SK-N-SH (cell line): ENCODE measurements around the gene CHD2. TPM values are rescaled to one million over a fixed set of nuclear protein-coding genes. Genes with fewer than 3 reads are reported as not detected.

Experiments
- CTCF ChIA-PET: fragments of 300-600, 350-600 bp; formaldehyde crosslinking; extraction: SDS; loops from one replicate; lab custom pipeline; 2021; lab: Yijun Ruan, JAX
- POLR2A ChIA-PET: fragments of 350-600 bp; sonication (Branson Sonifier 250); formaldehyde crosslinking; extraction: SDS; loops from one replicate; lab custom pipeline; 2020; ENCODE audit warnings: antibody characterized with exemption, inconsistent platforms; lab: Yijun Ruan, JAX
- DNase-seq: peaks from one replicate; pipeline ENCODE4 v3.0.0; 2012
- H2AFZ ChIP-seq: fragments of 200-600 bp; sonication (generic); 2 replicates; pipeline ENCODE4 v1.8.1; 2016; ENCODE audit warnings: antibody characterized with exemption, mild to moderate bottlenecking, low read depth
- H3F3A ChIP-seq: fragments of 200-600 bp; sonication (generic); replicated peaks from 2 replicates; pipeline ENCODE3; 2016; ENCODE audit warnings: antibody characterized with exemption, mild to moderate bottlenecking; ENCODE audit not compliant: insufficient read depth
- H3K27ac ChIP-seq, 2 experiments: fragments of 200-500 bp in 1 of 2; fragments of 200-600 bp in 1 of 2; sonication (Bioruptor generic) in 1 of 2; sonication (generic), shearing (Covaris generic) in 1 of 2; 2 replicates each; pipeline versions ENCODE4 v1.5.1 to v1.6.1; 2014 to 2016; ENCODE audit warnings: low read depth in 2 of 2, inconsistent platforms in 1 of 2, low read length in 1 of 2, mild to moderate bottlenecking in 1 of 2, mixed read lengths in 1 of 2
- H3K27me3 ChIP-seq: fragments of 200-600 bp; sonication (generic), shearing (Covaris generic); 2 replicates; pipeline ENCODE4 v1.6.1; 2016; ENCODE audit warnings: mixed run types; ENCODE audit not compliant: insufficient read depth
- H3K36me3 ChIP-seq, 2 experiments: fragments of 200-500 bp in 1 of 2; fragments of 200-600 bp in 1 of 2; sonication (Bioruptor generic) in 1 of 2; sonication (generic) in 1 of 2; replicated peaks in 1 of 2; 2 replicates each; pipeline versions ENCODE3 to v1.5.1; 2014 to 2016; ENCODE audit warnings: low read length in 1 of 2, mild to moderate bottlenecking in 1 of 2; ENCODE audit not compliant: insufficient read depth in 2 of 2, control insufficient read depth in 1 of 2
- H3K4me1 ChIP-seq, 2 experiments: fragments of 200-500 bp in 1 of 2; fragments of 200-600 bp in 1 of 2; sonication (Bioruptor generic) in 1 of 2; sonication (generic), shearing (Covaris generic) in 1 of 2; 2 replicates each; pipeline versions ENCODE4 v1.5.1 to v1.6.1; 2014 to 2016; ENCODE audit warnings: low read depth in 1 of 2, low read length in 1 of 2, mixed run types in 1 of 2; ENCODE audit not compliant: insufficient read depth in 2 of 2, control insufficient read depth in 1 of 2
- H3K4me2 ChIP-seq: fragments of 200-600 bp; sonication (generic), shearing (Covaris generic); 2 replicates; pipeline ENCODE4 v1.6.1; 2017; ENCODE audit warnings: mixed run types
- H3K4me3 ChIP-seq, 2 experiments: fragments of 200-500 bp in 1 of 2; fragments of 200-600 bp in 1 of 2; sonication (Bioruptor generic) in 1 of 2; sonication (generic), shearing (Covaris generic) in 1 of 2; 2 replicates each; pipeline versions ENCODE4 v1.5.1 to v1.8.1; 2014 to 2016; ENCODE audit warnings: low read depth in 2 of 2, inconsistent platforms in 1 of 2, low read length in 1 of 2, mild to moderate bottlenecking in 1 of 2, mixed read lengths in 1 of 2, moderate library complexity in 1 of 2
- H3K79me2 ChIP-seq: fragments of 200-600 bp; sonication (generic); 2 replicates; pipeline ENCODE4 v1.8.1; 2017; ENCODE audit warnings: mild to moderate bottlenecking; ENCODE audit not compliant: insufficient read depth
- H3K9ac ChIP-seq: fragments of 200-600 bp; sonication (generic); 2 replicates; pipeline ENCODE4 v1.6.1; 2017; ENCODE audit warnings: mixed run types
- H3K9me2 ChIP-seq: fragments of 200-600 bp; sonication (generic); 2 replicates; pipeline ENCODE4 v1.6.1; 2017; ENCODE audit warnings: mixed run types
- H3K9me3 ChIP-seq: fragments of 200-600 bp; sonication (generic); 2 replicates; pipeline ENCODE4 v1.6.1; 2017; ENCODE audit warnings: mixed run types, mild to moderate bottlenecking, moderate library complexity
- H4K20me1 ChIP-seq: fragments of 200-600 bp; sonication (generic); 2 replicates; pipeline ENCODE4 v1.6.1; 2017; ENCODE audit warnings: mild to moderate bottlenecking, mixed run types; ENCODE audit not compliant: insufficient read depth
- CHD2 ChIP-seq: fragments of 150-350 bp; IDR thresholded peaks from 2 replicates; pipeline ENCODE4 v1.6.1; 2018; ENCODE audit warnings: low read length; ENCODE audit not compliant: partially characterized antibody
- FOSL2 ChIP-seq: IDR thresholded peaks from 2 replicates; pipeline ENCODE4 v1.4.0; 2012; ENCODE audit warnings: low read depth, mild to moderate bottlenecking, moderate library complexity, borderline replicate concordance
- FOXJ3 ChIP-seq: sonication (generic); formaldehyde crosslinking; IDR thresholded peaks from 2 replicates; pipeline ENCODE4 v1.5.1; 2020; ENCODE audit warnings: mild to moderate bottlenecking, missing genetic modification reagents
- GATA2 ChIP-seq: sonication (generic); formaldehyde crosslinking; IDR thresholded peaks from 2 replicates; pipeline ENCODE4 v1.5.0; 2020; ENCODE audit warnings: mild to moderate bottlenecking, missing genetic modification reagents
- MAX ChIP-seq: IDR thresholded peaks from 2 replicates; pipeline ENCODE4 v1.4.0; 2012; ENCODE audit warnings: low read depth
- NRF1 ChIP-seq: IDR thresholded peaks from 2 replicates; pipeline ENCODE4 v1.6.1; 2012; ENCODE audit warnings: low read depth, mild to moderate bottlenecking, low read length
- PBX3 ChIP-seq: IDR thresholded peaks from 2 replicates; pipeline ENCODE4; 2012
- POLR2AphosphoS5 ChIP-seq: IDR thresholded peaks from 2 replicates; pipeline ENCODE4 v1.6.1; 2012; ENCODE audit warnings: low read depth, low read length
- RCOR1 ChIP-seq: fragments of 150-350 bp; IDR thresholded peaks from 2 replicates; pipeline ENCODE4 v1.6.1; 2017; ENCODE audit warnings: antibody characterized with exemption, low read length
- TAF1 ChIP-seq: IDR thresholded peaks from 2 replicates; pipeline ENCODE4 v1.6.1; 2012; ENCODE audit warnings: low read depth, mild to moderate bottlenecking, low read length, moderate library complexity, borderline replicate concordance
- TEAD4 ChIP-seq: IDR thresholded peaks from 2 replicates; pipeline ENCODE4 v1.4.0; 2012; ENCODE audit warnings: mild to moderate bottlenecking, borderline replicate concordance; ENCODE audit not compliant: insufficient read depth
- USF1 ChIP-seq: IDR thresholded peaks from 2 replicates; pipeline ENCODE4 v1.4.0; 2012; ENCODE audit warnings: low read depth, borderline replicate concordance
- ZBTB33 ChIP-seq: IDR thresholded peaks from 2 replicates; pipeline ENCODE4 v1.4.0; 2012; ENCODE audit warnings: low read depth, borderline replicate concordance
- WGBS: methylation state at CpG from one replicate; pipeline ENCODE4 v1.1.6; 2017; ENCODE audit warnings: low lambda C conversion rate; 5-methylcytosine and 5-hydroxymethylcytosine counted together
- polyA plus RNA-seq, 3 experiments: library from polyadenylated mRNA; depleted of rRNA; stranded (reverse); fragments of >200 nt; gene quantifications; 2 replicates each; pipeline ENCODE4 v1.2.3, GENCODE V29; 2012

CHD2 gene
- polyA plus RNA-seq, 1 of the 3 experiments (the other 2 are of a cell fraction): 25.3 TPM

GRCh38 chr15:92922418-92923002 is 22.4 kb downstream of the CHD2 start:
- peaks cover 27% of the 10 kb centered on the region for H3F3A ChIP-seq
- no peak overlapping the region for H3K4me3 ChIP-seq
- peaks cover 9 to 16% of the 10 kb centered on the region in 2 experiments; a peak in 3 of 4 replicates for H3K4me1 ChIP-seq
- H4K20me1 ChIP-seq: peaks cover 5% of the 10 kb centered on the region; the same call in 1 of the 2 replicates
- ChIA-PET POLR2A (no interaction called here), CTCF (interaction anchor here (2.0 kb wide), 1 partner anchor 126 kb away, joined by 18 read pairs; no protein-coding TSS in a partner anchor)
- TF ChIP-seq MAX (no peak), RCOR1 (no peak), USF1 (no peak), PBX3 (no peak), FOSL2 (no peak), CHD2 (no peak), TAF1 (no peak), FOXJ3 (CRISPR knock-in tag) (no peak), POLR2AphosphoS5 (no peak), ZBTB33 (no peak), GATA2 (no peak), NRF1 (no peak), TEAD4 (no peak)
- no peaks in the 10 kb centered on the region for H3K27me3 ChIP-seq
- no peak overlapping the region; a peak in 2 of 4 replicates for H3K27ac ChIP-seq
- 88% methylated on average over 5 of the region's 5 CpGs for WGBS
- H3K9me2 ChIP-seq: no peaks in the 10 kb centered on the region
- no peak overlapping the region for H3K4me2 ChIP-seq
- no peak for DNase-seq
- H3K36me3 ChIP-seq: peaks cover 51 to 59% of the 10 kb centered on the region in 2 experiments
- H3K79me2 ChIP-seq: peaks cover 100% of the 10 kb centered on the region
- no peak overlapping the region for H2AFZ ChIP-seq
- no peaks in the 10 kb centered on the region for H3K9me3 ChIP-seq
- H3K9ac ChIP-seq: no peak overlapping the region
